K562 treated with DMSO at 1 percent for 24 hours (cell line): ENCODE measurements around the gene FAN1. TPM values are rescaled to one million over a fixed set of nuclear protein-coding genes. Genes with fewer than 3 reads are reported as not detected.

Experiments
- total RNA-seq: library from RNA; unstranded; fragments of 300-600 nt; gene quantifications from 2 replicates; pipeline ENCODE4 v1.2.3, GENCODE V29; 2022; ENCODE audit warnings: low read depth; ENCODE audit not compliant: insufficient read depth

Gene FAN1
- 7.6 and 10.0 TPM in 2 replicates for total RNA-seq

DNA sequence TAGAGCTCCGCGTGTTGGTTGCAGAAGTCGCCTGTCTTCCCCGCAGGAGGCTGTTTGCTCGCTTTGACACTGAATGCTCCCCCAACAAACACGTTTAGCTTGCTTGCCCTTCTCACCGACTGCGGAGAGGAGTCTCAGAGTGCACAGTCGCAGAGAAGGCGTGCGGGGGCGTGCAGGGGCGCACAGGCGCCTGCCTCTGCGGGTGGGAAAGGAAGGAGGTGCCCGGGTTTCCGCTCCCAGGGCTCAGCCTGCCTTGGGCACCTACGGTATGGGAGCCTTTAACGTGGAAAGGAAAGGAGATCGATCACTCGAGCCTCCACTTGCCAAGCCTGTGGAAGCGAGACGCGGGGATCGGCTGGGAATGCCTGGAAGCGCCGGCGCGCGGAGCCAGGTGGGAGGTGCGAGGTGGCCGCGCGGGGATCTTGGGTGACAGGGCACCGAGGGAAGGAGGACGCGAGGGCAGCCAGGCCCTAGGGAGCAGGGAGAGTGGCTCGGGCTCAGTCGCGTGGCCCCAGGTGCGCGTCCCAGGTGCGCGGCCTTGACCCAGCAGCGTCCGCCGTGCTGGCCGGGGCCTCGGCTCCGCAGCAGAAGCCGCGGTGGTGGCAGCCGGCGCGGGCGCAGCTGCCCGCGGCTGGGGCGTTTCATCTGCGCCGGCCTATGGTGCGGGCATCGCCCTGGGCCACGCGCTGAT lies at the start of gene FAN1:
TSS of gene FAN1 (plus strand) at position 419 of the 691 bp plus-strand sequence. CDS start 749 bp downstream, outside the sequence.

GRCh38 chr15:30991255-30992235 lies 87.8 kb downstream of the FAN1 start, which contains the start of gene MTMR10:
MTMR10 (minus strand) TSS chr15:30991628; CDS start chr15:30991506, 122 bp downstream.

Other genes starting within 250 kb of the FAN1 start
- gene MTMR10, start 87.7 kb downstream of the FAN1 start, total RNA-seq = 2.3 and 2.7 TPM in 2 replicates
- gene TRPM1, start 197.8 kb downstream of the FAN1 start, total RNA-seq = not detected in 2 replicates